HS-27A (cell line): ENCODE measurements around the gene EIF3I.
"Not testable (repeated sequence)": the region's sequence is repeated elsewhere in the genome, so short reads cannot be mapped to it uniquely, and the experiment has no call there.

Source experiments
- DNase-seq: peaks from one replicate; pipeline ENCODE4 v3.0.0-alpha.2; 2012; ENCODE audit warnings: low read depth, missing footprints

Gene EIF3I

DNA sequence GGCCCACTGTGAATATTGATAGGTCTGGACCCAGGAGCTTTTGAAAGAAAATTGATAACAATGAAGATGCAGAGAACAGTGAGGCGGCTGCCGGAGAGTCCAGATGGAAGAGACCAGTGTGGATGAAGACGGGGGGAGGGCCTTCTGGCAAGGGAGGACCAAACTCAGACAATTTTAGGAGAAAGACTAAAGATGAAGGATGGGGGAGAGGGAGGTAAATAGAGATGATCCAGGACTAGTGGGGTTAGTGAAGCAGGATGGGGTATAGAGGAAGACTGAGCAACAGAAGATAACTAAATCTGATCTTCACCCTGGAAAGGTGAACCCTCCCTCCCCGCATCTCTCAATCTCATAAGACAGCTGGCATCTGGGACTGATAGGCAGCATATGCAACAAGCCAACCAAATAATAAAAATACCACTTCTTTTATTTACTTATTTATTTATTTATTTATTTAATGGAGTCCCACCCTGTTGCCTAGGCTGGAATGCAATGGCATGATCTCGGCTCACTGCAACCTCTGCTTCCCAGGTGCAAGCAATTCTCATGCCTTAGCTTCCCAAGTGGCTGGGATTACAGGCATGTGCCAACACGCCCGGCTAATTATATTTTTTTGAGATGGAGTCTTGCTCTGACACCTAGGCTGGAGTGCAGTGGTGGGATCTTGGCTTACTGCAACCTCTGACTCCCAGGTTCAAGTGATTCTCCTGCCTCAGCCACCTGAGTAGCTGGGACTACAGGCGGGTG, 10.5 kb downstream of the EIF3I start:
- no peak for DNase-seq

DNA sequence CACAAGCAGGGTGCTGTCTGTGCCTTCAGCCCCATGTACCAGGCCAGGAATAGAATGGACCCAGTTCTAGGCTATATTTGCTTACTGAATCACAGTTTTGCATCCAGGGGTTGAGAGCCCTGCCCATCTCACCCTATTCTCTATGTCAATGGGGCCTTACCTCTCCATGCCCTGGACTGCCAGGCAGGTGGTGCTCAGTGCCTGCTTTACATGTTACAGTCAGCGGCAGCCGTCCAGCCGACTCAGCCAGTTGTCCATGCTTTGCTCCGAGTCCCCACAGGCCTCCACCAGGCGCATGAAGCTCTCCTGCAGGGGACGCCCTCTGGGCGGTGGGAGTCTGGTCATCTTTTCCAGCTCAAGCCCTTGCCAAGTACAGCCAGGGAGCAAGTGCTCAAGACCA, 12.6 kb downstream of the EIF3I start:
- no peak for DNase-seq

DNA sequence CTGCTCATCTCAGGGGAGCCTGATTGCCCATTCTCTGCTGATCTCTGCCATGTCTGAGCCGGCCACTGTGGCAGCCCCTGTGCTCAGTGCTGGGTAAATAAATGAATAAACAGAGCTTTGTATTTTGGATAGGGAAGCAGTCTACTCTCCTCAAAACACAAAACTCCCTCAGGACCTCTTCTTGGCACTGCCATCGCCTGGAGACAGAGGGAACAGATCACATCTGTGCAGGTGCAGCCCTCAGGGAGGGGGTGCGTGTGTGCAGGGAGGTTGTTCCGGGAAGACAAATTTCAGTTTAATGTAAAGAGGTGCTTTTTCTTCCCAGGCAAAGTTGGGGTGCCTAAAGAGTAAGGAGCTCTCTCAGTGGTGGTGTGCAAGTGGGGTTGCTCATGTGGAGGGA, 17.1 kb downstream of the EIF3I start:
- DNase-seq, result no peak

DNA sequence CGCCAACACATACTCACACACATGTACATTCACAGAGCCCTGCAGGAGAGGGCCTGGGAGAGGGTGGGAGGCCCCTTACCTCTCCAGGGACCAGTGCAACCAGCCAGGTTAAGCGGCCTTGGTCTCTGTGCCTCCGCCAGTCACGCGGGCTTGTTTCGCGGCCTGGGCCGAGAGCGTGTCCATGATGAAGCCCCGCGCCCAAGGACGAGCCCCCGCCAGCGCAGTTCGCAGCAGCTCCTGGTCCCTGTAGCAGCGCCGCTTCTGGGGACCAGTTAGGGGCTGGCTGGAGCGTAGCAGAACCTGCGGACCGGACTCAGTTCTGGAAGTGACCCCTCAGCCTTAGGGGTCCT, 17.6 kb downstream of the EIF3I start:
- no peak for DNase-seq

DNA sequence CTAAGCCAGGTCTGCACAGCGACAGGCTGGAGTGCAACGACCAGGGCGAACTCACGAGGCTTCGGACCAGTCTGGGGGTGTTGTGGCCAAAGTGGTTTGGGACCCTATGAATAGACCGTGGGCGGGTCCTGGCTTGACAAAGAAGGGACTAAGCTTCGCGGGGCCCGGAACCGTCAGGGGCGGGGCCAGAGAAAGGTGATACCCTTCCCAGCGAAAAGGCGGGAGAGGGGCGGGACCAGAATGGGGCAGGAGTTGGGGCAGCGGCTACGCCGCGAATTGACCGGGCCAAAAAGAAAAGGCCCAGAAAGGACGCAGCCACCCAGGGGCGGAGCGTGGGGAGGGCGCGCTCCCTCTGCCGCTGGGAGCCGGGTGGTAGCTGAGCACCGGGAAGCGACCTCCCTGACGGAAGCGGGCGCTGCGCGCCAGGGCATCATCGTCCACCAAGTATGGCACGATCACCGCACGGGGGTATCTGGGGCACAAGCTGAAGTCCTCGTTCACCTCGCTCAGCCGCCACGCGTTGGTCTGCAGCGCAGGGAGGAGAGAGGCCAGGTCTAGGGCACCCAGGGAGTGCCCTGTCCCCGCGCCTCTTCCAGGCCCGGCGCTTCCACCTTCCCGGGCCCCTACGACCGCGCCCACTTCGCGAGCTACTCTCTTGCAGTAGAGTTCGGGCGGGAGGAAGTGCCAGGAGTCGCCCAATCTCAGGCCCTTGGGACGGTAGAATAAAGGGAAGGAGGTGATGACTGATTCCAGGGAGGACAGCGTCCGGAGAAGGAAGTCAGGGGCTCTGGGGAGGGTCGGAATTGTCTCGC, 18.1 kb downstream of the EIF3I start:
- peak; percentile 54 for DNase-seq

DNA sequence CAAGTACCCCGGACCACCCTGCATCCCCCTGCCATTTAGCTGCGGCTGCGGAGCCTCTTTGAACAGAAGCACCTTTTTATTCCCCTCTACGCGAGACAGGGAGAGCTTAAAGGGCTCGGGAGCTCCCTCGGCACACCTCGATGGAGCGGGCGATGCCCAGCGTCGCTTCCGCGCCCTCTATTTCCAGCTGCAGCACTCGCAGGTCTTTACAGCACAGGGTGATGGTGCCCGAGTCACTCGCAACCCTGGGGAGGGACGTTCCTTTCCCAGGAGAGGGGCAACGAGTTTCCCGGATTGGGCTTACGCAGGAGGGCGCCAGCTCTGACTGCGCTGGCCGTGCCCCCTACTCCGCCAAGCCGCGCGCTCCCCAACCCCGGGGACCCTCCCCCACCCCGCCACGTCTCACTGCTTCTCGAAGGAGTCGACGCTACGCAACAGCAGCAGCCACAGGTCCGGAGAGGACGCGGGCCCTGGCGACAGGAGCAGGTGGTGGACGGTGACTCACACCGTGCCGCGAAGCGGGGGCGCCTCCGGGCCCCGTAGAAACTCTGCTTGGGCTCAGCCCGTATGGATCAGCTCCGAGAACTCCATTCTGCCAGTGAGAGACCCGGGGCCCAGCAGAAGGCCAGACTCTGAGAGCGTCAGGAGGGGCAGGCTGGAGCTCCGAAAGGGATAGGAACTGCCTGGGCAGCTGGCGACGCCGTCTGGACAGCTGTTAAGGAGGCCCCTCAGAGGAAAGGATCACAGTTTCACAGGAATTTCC, 19.0 kb downstream of the EIF3I start:
- DNase-seq, result peak; percentile 46

DNA sequence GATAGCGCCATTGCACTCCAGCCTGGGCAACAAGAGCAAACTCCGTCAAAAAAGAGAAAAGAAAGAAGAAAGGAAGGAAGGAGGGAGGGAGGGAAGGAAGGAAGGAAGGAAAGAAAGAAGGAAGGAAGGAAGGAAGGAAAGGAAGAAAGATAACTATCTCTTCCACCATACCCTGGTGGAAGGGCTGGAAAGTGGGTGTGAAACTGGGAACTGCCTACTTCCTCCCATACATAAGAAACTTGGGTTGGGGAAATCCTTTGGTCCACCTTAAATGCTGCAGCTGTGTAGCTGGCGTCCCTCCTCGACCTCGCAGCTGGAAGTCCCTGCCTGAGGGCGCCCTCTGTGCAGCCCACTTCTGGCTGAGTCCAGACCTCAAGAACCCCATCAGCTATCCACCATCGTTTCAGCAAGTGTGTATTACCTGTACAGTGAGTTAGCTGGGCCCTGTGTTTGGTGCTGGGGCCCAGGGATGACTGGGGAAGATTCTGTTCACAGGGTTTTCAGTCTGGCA, 20.2 kb downstream of the EIF3I start:
- DNase-seq, result no peak

DNA sequence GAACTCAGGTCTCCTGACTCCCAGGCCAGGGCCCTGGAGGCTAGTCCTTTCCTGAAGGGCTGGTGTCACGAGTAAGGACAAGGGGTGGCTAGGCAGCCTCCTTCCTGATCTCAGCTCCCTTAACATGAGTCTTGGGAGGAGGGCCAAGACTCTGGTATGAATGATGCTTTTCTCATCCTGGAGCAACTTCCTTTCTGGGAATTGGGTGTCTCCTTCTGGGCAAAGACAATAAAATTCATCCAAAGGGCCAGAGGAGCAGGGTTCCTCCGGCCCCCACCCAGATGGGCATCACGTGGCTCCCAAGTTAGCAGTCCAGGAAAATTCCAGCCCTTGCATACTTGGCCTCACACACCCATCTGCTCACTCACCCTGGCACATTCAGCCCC, 24.7 kb downstream of the EIF3I start, which contains the start of gene FAM167B:
TSS of gene FAM167B (plus strand) at position 335 of the 386 bp plus-strand sequence. CDS start 200 bp downstream, outside the sequence.
- DNase-seq, result peak; percentile 48

DNA sequence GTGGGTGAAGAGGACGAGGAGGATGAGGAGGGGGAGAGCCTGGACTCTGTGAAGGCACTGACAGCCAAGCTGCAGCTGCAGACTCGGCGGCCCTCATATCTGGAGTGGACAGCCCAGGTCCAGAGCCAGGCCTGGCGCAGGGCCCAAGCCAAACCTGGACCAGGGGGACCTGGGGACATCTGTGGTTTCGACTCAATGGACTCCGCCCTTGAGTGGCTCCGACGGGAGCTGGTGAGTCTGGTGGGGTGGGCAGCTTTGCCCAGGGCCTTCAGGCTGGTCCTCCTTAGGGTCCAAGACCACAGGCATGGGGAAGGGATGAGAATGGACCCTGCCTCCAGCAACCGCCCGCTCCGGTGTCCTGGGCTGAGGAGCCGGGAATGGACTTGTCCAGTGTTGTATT, 25.2 kb downstream of the EIF3I start:
- no peak for DNase-seq

DNA sequence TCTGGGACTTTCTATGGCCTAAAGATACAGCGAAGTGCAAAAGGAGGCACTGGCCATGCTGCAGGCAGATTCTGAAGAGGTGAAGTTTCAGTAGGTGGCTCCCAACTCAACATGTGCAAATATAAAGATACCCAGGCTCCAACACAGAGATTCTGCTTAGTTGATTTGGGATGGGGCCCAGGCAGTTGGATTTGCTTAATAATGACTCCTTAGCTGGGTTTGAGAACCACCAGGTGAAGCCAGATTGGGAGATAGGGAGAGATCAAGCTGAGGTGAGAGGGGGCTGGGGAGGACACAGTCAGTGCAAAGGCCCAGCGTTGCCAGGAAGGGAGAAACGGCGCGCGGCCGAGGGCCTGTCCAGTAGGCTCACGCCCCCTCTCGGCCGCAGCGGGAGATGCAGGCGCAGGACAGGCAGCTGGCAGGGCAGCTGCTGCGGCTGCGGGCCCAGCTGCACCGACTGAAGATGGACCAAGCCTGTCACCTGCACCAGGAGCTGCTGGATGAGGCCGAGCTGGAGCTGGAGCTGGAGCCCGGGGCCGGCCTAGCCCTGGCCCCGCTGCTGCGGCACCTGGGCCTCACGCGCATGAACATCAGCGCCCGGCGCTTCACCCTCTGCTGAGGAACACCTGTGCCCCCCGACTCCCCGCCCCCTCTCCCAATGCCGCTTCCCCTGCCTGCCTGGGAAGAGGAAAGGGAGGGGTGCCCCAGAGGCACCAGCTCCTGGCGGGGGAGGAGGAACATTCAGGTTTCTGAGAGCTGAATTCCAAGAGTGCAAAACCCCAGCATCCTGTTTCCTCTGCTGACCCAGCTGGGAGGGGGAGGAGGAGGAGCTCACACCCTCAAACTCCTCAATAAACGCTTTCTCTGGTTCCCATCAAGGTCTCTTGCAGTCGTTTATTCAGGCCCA, 26.0 kb downstream of the EIF3I start:
- DNase-seq, result no peak

DNA sequence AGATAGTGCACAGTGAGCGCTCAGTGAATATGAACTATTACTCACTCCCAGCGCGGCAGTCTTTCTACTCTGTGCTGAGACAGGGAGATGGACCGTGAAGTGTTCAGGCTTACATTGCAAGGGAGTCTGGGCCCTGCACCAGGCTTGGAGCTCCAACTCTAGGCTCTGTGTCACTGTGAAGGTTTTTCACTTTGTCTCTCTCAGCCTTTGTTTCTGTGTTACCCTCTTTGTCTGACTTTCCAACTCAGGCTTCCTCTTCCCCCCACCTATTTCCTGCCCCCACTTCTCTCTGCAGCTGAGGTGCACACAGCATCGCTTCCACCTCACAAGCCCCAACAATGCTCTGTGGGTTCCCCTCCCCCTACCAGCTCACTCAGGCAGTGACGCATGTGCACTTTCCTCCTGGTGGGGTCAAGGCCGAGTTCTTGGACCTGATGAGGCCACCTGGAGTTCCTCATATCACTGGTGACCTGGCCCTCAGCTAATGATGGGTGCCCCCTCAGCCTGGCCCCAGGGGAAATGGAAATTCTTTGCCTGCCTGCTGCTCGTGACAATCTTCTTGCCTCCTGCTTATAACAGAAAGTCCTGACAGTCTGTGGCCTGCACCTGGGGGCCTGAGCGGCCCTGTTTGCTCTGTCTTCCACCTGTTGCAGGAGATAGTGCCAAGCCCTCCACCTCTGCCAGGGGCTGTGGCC, 27.8 kb downstream of the EIF3I start:
- DNase-seq, result no peak

DNA sequence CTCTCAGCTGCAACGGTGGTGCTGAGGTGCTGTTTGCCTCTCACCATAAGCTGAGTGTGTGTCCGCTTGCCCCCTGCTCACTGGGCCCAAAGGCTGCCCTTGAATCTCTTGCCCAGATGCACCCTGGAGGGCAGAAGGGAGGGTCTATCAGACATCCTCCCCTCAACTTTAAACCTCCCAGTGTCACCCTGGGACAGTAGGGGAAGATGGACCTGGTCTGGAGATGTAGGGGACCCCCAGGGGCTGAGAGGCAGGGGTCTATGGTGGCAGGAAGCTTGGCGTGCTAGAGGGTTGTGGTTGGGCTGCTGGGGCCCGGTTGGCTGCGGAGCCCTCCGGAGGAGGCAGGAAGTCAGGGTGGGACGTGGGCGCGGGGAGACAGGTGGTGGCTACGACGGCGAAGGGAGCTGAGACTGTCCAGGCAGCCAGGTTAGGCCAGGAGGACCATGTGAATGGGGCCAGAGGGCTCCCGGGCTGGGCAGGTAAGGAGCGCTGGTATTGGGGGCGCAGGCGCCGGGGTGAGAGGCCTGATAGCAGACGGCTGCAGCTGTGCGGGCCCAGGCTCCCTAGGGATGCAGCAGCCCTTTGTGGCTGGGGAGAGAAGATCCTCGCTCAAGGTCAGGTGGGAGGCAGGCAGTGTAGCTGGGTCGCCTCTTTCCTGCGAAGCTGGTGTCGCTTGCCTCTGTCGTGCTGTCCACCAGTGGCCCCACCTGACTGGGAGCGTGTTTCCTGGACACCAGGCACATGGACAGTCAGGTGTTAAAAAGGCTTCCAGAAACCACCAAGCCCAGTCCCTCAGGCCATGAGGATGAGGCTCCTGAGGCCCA, 28.9 kb downstream of the EIF3I start, which contains the start of gene LCK:
TSS of gene LCK (plus strand) at position 373 of the 824 bp plus-strand sequence. CDS start 23,065 bp downstream, outside the sequence.
- no peak for DNase-seq

DNA sequence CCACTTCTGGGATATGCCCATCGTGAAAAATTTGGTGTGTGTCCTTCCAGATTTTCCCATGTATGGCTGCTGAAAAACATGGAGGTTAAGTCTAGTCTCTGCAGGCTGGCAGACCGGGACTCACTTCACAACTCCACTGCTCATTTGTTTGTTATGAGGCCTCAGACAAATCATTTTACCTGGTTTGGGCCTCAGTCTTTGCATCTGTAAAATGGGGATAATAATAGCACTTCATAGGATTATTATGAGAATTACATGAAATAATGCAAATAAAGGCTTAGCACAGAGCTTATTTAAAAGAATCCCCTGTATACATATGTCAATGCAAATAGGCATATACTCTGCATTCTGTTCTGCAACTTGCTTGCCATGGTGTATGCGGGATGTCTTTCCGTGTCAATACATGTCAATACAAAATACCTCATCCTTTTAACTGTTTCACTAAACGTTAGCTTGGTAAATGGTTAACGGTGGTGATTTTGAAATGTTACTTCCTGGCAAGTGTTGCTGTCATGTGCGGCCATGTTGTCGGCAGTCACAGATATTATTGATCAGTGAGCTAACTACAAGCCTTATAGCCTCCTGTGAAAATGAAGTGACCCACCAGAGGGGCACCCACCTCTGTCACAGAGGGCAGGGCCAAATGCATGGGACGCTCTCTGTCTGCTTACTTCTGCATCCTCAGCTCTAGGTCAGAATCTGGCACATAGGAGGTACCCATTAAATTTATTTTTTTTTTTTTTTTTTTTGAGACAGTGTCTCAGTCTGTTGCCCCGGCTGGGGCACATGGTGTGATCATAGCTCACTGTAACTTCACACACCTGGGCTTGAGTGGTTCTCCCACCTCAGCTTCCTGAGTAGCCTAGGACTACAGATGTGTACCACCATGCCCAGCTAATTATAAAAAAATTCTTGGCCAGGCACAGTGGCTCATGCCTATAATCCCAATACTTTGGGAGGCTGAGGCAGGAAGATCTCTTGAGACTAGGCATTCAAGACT, 33.2 kb downstream of the EIF3I start:
- no peak for DNase-seq

DNA sequence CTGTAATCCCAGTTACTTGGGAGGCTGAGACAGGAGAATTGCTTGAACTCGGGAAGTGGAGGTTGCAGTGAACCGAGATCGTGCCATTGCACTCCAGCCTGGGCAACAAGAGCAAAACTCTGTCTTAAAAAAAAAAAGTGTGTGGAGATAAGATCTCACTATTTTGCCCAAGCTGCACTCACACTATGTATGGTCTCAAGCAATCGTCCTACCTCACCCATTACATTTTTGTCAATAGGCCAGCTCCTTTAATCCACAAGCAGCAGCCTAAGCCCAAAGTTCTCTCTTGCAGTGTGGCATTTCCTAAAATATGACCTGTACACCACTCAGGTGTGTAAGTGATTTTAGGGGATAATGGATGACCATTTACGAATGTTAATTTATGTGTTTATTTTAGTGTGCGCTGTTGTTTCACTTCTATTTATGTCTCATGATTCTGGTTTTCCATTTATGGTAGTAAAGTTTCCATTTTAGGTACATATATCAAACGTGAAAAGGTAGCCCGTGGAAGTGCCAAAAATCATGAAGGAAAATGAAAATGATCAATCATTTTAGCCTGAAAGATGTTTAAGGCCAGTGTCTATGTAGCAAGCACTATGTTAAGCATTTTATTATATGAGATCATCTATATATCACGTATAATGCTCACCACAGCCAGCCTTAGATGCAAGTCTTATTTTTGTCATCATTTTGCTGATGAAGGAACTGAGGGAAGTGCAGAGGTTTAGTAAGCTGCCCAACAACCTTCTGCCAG, 34.4 kb downstream of the EIF3I start:
- DNase-seq, result no peak

DNA sequence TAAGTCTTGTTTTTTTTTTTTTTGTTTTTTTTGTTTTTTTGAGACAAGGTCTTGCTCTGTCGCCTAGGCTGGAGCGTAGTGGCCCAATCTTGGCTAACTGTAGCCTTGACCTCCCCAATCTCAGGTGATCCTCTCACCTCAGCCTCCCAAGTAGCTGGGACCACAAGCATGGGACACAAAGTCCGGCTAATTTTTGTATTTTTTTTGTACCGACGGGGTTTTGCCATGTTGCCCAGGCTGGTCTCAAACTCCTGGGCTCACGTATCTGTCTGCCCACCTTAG, 35.0 kb downstream of the EIF3I start:
- no peak for DNase-seq

DNA sequence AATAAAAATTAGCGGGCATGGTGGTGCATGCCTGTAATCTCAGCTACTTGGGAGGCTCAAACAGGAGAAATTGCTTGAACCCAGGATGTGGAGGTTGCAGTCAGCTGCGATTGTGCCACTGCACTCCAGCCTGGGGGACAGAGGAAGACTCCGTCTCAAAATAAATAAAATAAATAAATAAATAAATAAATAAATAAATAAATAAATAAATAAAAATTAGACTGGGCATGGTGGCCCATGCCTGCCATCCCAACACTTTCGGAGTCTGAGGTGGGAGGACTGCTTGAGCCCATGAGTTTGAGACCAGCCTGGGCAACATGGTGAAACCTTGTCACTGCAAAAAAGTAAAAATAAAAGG, 41.0 kb downstream of the EIF3I start:
- DNase-seq, result not testable (repeated sequence)

DNA sequence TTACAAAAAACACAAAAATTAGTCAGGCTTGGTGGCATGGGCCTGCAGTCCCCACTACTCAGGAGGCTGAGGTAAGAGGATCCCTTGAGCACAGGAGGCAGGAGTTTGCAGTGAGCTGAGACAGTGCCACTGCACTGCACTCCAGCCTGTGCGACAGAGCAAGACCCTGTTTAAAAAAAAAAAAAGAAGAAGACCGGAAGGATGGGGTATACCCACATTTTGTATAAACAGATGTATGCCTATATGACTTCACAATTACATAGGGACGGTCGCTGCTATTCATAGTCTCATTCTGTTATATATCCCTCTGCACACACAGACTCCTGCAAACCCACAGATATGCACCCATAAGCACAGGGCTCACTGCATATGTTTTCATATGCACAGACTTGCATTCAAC, 41.5 kb downstream of the EIF3I start:
- DNase-seq, result no peak

DNA sequence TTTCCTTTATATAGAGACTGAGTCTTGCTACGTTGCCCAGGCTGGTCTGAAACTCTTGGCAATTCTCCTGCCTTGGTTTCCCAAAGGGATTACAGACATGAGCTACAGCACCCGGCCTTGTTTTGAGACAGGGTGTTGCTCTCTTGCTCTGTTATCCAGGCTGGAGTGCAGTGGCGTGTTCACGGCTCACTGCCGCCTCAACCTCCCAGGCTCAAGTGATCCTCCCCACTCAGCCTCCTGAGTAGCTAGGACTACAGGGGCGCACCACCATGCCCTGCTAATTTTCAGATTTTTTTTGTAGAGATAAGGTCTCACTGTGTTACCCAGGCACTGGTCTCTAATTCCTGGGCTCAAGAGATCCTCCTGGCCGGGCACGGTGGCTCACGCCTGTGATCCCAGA, 43.6 kb downstream of the EIF3I start:
- no peak for DNase-seq
